ACC112 (cell line): ENCODE measurements around the gene MAML3.
A peak's percentile ranks its signal among the peaks of the same experiment; 100 is the strongest.

Source experiments
- H2AFZ ChIP-seq: fragments of 200-600 bp; sonication (generic); one replicate; pipeline ENCODE4 v1.6.0; 2017; ENCODE audit warnings: antibody characterized with exemption, low read length; ENCODE audit not compliant: unreplicated experiment
- H3K27ac ChIP-seq: fragments of 200-600 bp; sonication (generic); 2 replicates; pipeline ENCODE4 v1.5.1; 2014; ENCODE audit warnings: low read depth, mild to moderate bottlenecking, antibody characterized with exemption, low read length, moderate library complexity
- H3K27me3 ChIP-seq: fragments of 200-600 bp; sonication (generic); 2 replicates; pipeline ENCODE4 v1.6.1; 2014; ENCODE audit warnings: mild to moderate bottlenecking, antibody characterized with exemption, low read length, moderate library complexity, mixed read lengths; ENCODE audit not compliant: insufficient read depth
- H3K36me3 ChIP-seq: fragments of 200-600 bp; sonication (generic); 2 replicates; pipeline ENCODE4 v1.6.1; 2016; ENCODE audit warnings: mild to moderate bottlenecking, antibody characterized with exemption, low read length, moderate library complexity, mixed read lengths; ENCODE audit not compliant: insufficient read depth
- H3K4me1 ChIP-seq: fragments of 200-600 bp; sonication (generic); one replicate; pipeline ENCODE4 v1.6.1; 2016; ENCODE audit warnings: low read length, mixed read lengths; ENCODE audit not compliant: insufficient read depth, unreplicated experiment, control insufficient read depth
- H3K4me3 ChIP-seq: fragments of 200-600 bp; sonication (generic); 2 replicates; pipeline ENCODE4 v1.5.1; 2014; ENCODE audit warnings: mild to moderate bottlenecking, low read depth, low read length
- H3K79me2 ChIP-seq: fragments of 200-600 bp; sonication (generic); one replicate; pipeline ENCODE4 v1.6.0; 2016; ENCODE audit warnings: low read length; ENCODE audit not compliant: control insufficient read depth, unreplicated experiment, insufficient read depth

The MAML3 gene

DNA sequence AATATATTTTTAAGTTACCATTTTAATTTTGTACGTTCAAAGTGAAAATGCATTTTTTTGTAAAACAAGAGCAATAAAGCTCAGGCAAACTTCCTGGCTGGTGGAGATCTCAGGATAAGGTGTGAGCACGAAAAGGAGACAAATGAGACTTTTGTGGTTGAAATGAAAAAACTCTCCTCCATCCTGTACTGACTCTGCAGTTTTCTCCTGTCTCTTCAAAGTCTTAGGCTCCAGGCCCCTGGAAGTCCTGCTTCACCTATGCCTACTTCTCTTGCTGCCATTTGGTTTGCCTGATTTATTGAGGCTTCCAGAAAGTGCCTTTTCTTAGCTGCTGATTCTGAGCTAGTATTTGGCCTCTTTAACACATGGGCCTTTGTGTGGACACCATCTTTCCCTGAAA is 77.7 kb downstream of the MAML3 start:
- H2AFZ ChIP-seq, result no peak overlapping the region
- peaks cover 20% of the 10 kb centered on the region for H3K4me1 ChIP-seq
- no peak overlapping the region for H3K27ac ChIP-seq
- H3K27me3 ChIP-seq, result no peaks in the 10 kb centered on the region
- H3K79me2 ChIP-seq, result no peaks in the 10 kb centered on the region
- no peak overlapping the region for H3K4me3 ChIP-seq
- no peaks in the 10 kb centered on the region for H3K36me3 ChIP-seq

DNA sequence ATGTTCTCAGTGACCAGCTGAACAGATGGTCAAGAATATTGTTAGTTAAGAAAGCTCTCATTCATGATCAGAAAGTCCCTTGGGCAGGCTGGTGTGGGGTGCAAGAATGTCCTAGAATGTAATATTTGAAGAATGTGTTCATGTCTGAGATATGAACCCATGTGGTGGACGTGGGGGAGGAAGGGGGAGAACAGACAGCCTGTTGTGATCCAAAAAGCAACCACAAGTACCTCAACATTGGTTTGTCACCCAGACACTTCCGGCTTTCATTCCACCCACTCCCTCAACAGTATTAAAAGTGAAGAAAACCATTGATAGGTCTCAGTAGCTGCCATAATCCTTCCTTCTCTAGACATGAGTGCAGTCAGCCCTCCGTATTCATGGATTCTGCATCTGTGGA is 82.2 kb downstream of the MAML3 start:
- no peaks in the 10 kb centered on the region for H3K79me2 ChIP-seq
- peaks cover 28% of the 10 kb centered on the region for H3K4me1 ChIP-seq
- H3K36me3 ChIP-seq, result no peaks in the 10 kb centered on the region
- H3K4me3 ChIP-seq, result no peak overlapping the region
- no peak overlapping the region for H2AFZ ChIP-seq
- no peaks in the 10 kb centered on the region for H3K27me3 ChIP-seq
- H3K27ac ChIP-seq, result peak overlapping the region; percentile 46

DNA sequence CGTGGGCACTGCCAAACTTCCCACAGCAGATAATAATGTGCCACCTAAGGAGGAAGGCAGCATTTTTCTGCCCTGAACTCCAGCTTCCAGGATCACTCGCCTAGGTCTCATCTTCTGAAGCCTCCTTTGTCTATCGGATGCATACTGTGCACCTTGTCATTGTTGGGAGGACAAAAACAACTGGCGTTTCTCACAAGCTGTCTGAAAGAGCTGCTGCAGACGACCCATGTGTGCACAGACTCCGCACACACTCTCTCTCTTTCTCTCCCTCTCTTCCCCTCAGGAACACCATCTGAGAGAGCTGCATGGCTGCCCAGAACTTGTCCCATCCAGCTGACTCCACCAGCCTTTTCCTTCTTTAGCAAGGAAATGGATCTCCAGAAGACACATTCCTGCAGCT is 83.0 kb downstream of the MAML3 start:
- peaks cover 28% of the 10 kb centered on the region for H3K4me1 ChIP-seq

DNA sequence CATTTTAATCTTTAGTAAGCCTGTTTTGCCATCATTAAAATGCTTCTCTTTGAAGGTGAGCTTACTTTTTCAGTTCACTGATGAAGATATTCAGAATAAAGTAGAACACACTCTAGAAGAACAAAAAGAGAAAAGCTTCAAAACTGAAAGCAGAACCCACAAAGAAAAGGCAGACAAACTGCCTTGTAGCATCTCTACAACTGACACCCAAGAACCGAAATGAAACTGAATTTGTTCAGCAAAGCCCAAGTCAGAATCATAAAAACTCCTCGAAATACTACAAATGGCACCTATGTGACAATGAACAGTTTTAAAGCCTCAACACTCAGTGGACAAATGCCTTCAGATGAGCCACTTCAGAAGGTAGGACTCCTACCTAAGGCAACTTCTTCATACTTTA is 83.6 kb downstream of the MAML3 start:
- Histone ChIP-seq H3K36me3 (no peaks in the 10 kb centered on the region), H3K79me2 (no peaks in the 10 kb centered on the region), H3K4me1 (peaks cover 28% of the 10 kb centered on the region), H3K27ac (no peak overlapping the region), H2AFZ (no peak overlapping the region), H3K4me3 (no peak overlapping the region), H3K27me3 (no peaks in the 10 kb centered on the region)

More for the DNA sequence above, 83.0 kb downstream of the MAML3 start:
- Histone ChIP-seq H3K27me3 (no peaks in the 10 kb centered on the region), H3K36me3 (no peaks in the 10 kb centered on the region), H2AFZ (no peak overlapping the region), H3K27ac (0 out of 2 replicates have a peak overlapping the region, but pooled peaks have one; percentile 46), H3K4me3 (no peak overlapping the region), H3K79me2 (no peaks in the 10 kb centered on the region)

DNA sequence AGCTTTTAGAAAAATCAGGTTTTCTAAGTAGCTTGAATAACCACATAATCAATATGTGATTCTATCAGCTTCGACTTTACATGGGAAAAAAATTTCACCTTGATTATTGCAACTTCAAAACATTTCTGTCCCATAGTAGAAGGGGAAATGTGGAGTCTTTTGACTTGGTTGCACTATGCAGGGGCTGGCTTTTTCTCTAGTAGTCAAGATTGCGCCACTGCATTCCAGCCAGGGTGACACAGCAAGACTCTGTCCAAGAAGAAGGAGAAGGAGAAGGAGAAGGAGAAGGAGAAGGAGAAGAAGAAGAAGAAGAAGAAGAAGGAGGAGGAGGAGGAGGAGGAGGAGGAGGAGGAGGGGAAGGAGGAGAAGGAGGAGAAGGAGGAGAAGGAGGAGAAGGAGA is 84.9 kb downstream of the MAML3 start:
- Histone ChIP-seq H3K79me2 (no peaks in the 10 kb centered on the region), H2AFZ (no peak overlapping the region), H3K4me3 (no peak overlapping the region; the same call in 1 of the 2 replicates), H3K4me1 (peaks cover 28% of the 10 kb centered on the region), H3K27me3 (no peaks in the 10 kb centered on the region), H3K36me3 (no peaks in the 10 kb centered on the region), H3K27ac (no peak overlapping the region)

DNA sequence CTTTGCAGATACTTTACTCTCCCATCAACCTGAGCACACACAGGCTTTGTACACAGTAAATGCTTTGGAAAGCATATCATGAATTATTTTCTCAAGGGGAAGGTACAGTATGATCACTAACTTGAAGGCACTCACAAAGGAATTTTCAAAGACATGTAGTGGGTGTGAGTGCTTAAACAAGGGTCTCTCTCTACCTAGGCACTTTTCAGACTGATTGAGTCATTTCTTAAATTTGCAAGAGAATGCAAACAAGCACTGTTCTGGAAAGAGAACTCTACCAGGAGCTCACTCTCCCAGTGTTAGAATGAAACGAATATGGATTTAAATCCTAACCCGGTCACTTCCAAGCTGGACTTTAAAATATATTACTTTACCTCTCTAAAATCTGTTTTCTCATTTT is 85.7 kb downstream of the MAML3 start:
- H3K79me2 ChIP-seq, result no peaks in the 10 kb centered on the region
- no peak overlapping the region for H3K27ac ChIP-seq
- H3K36me3 ChIP-seq, result no peaks in the 10 kb centered on the region
- H3K27me3 ChIP-seq, result no peaks in the 10 kb centered on the region
- H3K4me3 ChIP-seq, result no peak overlapping the region
- peaks cover 28% of the 10 kb centered on the region for H3K4me1 ChIP-seq
- no peak overlapping the region for H2AFZ ChIP-seq

DNA sequence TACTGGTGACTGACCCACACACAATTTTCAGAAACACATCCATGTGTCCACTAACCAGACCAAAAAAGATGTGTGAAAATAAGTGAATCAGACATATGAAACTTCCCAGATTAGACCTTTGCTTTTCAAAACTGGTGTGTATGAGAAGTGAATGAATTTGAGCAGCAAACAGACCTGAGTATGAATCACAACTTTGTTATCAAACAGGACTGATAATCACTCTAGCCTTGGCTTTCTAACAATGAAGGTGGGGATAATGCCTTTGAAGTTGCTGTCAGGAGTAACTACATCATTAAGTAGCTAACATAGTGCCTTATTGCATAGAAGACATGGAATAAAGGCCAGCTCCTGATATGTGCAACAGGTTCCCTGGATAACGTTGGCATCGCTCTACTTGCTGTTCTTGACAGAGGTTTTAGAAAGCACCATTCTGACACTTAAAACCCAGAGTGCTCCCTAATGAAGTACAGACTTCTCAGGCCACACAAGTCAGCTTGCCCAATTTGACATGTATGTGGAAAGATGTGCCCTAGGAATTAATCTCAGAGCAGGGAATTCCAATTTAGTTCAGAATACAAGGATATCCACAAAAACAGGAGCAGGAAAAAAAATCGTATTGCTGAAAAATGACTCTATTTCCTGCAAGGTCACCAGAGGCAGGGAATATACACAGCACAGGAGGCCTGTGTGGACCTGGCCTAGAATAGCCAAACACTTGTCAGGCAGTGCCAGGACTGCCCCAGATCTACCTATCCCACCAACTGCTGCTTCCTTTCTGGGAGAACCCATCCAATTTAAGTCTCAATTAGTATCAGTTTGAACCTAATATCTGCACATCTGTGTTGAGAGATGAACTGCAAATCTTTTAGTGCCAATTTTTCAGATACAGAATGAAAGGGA is 87.7 kb downstream of the MAML3 start:
- Histone ChIP-seq H3K27me3 (no peaks in the 10 kb centered on the region), H3K79me2 (no peaks in the 10 kb centered on the region), H3K4me1 (peaks cover 21% of the 10 kb centered on the region), H3K4me3 (no peak overlapping the region), H2AFZ (no peak overlapping the region), H3K27ac (no peak overlapping the region), H3K36me3 (no peaks in the 10 kb centered on the region)

DNA sequence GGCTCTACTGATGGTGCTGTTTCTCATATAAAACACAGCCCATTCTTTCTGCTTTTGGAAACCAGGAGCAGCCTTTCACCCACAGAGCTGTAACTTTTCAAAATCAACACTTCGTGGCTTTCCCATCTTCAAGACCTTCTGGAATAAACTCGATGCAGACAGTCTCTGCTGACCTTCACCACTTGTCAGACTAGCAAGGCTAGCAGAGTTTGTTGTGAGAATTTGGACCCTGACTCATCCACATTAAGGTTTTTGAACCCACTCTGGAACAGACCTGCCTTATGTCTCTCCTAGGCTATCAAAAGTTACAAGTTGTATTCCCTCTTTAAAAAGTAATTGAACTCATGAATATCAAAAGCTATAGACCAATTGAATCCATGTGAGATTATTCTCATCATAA is 88.6 kb downstream of the MAML3 start:
- no peak overlapping the region for H2AFZ ChIP-seq
- no peaks in the 10 kb centered on the region for H3K36me3 ChIP-seq
- no peak overlapping the region for H3K27ac ChIP-seq
- peaks cover 18% of the 10 kb centered on the region for H3K4me1 ChIP-seq
- no peak overlapping the region for H3K4me3 ChIP-seq
- no peaks in the 10 kb centered on the region for H3K27me3 ChIP-seq
- H3K79me2 ChIP-seq, result no peaks in the 10 kb centered on the region

DNA sequence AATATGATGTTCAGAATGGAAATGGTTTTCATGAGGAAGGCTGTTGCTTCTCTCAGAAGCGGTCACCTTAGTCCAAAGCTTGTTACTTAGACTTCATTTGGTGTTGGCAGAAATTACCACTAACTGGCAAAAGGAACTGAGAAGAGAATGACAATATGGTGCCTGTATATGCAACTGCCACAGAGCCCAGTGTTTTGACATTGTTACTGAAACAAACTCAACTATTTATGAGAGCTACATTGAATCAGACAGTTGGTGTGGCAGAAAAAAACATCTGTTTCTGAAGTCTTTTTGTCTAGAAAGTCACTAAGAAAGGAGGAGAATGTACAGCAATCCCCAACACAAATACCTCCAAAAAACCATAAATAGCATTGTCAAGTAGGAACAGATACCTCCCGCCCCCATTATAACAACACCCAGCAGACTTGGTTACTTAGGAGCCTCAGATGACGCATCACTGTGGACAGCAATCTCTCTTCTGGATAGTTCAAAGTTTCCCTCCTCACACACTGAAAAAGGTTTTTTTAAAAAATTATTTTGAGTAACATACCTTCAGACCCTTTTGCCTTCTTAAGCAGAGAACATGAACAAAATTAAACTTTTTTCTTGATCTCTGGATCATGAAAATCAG is 92.2 kb downstream of the MAML3 start:
- Histone ChIP-seq H3K27ac (no peak overlapping the region), H3K4me3 (no peak overlapping the region), H3K79me2 (no peaks in the 10 kb centered on the region), H2AFZ (no peak overlapping the region), H3K27me3 (no peaks in the 10 kb centered on the region), H3K4me1 (peaks cover 15% of the 10 kb centered on the region), H3K36me3 (no peaks in the 10 kb centered on the region)

DNA sequence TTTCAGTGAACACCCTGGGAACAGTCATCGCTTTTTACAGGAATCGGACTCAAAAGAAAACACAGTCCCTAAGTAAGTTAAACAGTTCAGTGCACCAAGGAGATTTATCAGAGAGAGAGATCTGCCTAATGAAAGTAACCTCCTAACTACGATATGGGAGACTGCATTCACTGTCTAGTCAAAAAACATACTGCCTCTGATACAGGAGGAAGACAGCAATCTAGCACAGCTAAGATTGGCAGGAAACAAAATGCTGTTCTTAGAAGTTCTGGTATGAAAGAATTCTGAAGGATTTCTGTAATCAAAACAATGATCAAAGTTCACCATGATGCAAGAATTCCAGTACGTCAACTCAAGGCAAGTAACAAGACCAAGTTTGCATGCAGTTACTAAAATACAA is 92.8 kb downstream of the MAML3 start:
- H3K4me3 ChIP-seq, result no peak overlapping the region
- peaks cover 15% of the 10 kb centered on the region for H3K4me1 ChIP-seq
- H3K27ac ChIP-seq, result no peak overlapping the region
- H2AFZ ChIP-seq, result no peak overlapping the region
- H3K27me3 ChIP-seq, result no peaks in the 10 kb centered on the region
- H3K36me3 ChIP-seq, result no peaks in the 10 kb centered on the region
- no peaks in the 10 kb centered on the region for H3K79me2 ChIP-seq

DNA sequence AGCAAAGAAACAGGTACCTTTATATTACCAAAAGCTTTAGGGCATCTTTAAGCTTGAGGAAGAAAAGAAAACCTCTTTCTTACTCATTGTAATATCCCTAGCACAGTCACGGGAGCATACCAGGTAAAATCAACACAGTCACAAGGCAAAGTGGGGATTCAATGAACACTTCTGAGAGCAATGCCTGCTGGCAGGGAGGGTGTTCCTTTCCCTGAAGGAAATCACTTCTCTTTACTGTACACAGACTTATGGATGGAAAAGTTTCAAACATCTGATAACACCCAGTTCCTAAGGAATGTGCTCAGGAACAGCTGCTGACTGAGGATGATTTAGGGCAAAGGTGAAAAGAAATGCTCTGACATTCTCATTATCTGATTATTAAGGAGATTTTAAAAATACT is 94.8 kb downstream of the MAML3 start:
- no peaks in the 10 kb centered on the region for H3K36me3 ChIP-seq
- H2AFZ ChIP-seq, result no peak overlapping the region
- no peak overlapping the region for H3K4me3 ChIP-seq
- no peaks in the 10 kb centered on the region for H3K79me2 ChIP-seq
- no peaks in the 10 kb centered on the region for H3K27me3 ChIP-seq
- no peak overlapping the region for H3K27ac ChIP-seq
- peaks cover 15% of the 10 kb centered on the region for H3K4me1 ChIP-seq
